ENCODE results near the gene INAFM2.

Gene INAFM2

DNA sequence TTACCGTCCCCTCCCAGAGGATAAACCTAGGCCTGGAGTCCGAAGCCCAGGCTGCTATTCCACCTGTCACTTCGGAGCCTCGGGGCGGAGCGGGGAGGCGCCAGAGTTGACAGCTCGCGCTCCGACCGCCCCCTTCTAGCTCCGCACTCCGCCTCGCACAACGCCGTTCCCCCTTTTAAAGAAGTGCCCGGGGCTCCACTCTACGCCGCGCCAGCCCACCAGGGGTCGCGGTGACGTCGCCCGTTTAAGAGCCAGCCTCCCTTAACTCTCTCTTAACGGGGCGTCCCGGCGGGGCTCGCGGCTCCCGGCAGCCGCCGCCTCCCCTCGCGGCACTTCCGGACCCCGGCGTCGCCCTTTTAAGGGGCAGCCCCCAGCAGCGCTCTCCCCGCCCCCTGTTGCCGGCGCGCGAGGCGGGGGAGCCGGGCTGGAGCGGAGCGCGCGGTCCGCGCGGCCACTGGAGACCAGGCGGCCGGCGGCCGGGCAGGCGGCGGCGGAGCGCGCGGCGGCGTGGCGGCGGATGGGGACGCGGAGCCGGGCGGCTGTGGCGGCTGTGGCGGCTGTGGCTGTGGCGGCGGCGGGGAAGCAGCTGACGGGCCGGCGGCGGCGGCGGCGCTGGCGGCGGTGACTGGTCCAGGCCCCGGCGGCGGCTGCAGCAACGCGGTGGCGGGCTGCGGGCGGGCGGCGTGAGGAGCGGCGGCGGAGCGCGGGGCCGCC, at the start of gene INAFM2:
Gene INAFM2, plus strand, starts transcription at position 454 of the 714 bp plus-strand sequence. CDS start 364 bp downstream, outside the sequence.
- TF ChIP-seq, protein P1, sequence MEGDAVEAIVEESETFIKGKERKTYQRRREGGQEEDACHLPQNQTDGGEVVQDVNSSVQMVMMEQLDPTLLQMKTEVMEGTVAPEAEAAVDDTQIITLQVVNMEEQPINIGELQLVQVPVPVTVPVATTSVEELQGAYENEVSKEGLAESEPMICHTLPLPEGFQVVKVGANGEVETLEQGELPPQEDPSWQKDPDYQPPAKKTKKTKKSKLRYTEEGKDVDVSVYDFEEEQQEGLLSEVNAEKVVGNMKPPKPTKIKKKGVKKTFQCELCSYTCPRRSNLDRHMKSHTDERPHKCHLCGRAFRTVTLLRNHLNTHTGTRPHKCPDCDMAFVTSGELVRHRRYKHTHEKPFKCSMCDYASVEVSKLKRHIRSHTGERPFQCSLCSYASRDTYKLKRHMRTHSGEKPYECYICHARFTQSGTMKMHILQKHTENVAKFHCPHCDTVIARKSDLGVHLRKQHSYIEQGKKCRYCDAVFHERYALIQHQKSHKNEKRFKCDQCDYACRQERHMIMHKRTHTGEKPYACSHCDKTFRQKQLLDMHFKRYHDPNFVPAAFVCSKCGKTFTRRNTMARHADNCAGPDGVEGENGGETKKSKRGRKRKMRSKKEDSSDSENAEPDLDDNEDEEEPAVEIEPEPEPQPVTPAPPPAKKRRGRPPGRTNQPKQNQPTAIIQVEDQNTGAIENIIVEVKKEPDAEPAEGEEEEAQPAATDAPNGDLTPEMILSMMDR (IDR thresholded peaks at IDR 0.05; ENCODE audit: low read depth, low read length, missing control alignments) = peak; percentile 37
- DNase-seq (ENCODE audit: low read depth) = peak; percentile 72
- peak within 1 kb of the TSS; percentile 68 for H3K4me3 ChIP-seq (ENCODE audit: low read depth, low read length)

DNA sequence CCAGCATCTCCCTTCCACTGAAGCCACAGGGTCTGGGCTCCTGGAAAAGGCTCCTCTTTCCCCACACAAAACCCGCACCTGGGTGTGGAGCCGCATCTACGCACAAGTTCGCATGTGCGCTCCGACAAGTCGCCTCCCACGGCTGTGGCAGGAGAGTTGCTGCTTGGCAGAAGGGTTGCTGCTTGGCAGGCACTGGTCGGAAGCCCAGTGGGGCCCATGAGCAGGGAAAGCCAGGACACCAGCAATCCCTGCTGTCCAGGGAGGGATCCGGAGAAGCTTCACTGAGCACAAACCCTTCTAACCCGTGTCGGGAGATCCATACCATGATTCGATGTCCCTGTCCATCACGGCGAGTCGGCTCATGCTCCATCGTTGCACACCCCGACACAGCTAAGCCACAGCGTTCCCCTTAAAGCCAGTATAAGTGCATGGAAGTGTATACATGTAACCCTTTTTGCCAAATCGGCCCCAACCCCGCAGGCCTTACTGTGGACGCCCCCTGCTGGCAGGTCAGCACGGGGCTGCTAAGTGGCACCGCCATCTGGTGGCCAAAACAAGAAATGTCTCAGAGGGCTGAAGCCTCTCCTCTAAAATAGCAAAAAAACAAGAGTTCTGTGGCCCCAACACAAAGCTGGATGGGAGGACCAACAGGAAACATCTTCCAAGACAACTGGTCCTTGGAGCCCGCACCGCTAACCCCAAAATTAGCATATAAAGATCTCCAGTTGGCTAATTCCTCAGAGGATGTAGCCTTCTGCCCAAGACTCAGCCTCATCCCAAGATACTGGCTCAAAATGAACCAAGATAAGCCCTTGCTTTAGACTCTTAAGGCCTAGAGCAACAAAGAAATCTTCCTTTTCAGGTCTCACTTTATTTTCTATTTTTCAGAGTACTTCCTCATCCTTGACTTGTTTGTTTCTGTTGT, 48.9 kb upstream of the INAFM2 start:
- H3K4me3 ChIP-seq (ENCODE audit: low read depth, low read length) = no peak overlapping the region
- peak; percentile 49 for DNase-seq (ENCODE audit: low read depth)
- TF ChIP-seq, protein P1 (IDR thresholded peaks at IDR 0.05; ENCODE audit: low read depth, low read length, missing control alignments) = peak; percentile 100

DNA sequence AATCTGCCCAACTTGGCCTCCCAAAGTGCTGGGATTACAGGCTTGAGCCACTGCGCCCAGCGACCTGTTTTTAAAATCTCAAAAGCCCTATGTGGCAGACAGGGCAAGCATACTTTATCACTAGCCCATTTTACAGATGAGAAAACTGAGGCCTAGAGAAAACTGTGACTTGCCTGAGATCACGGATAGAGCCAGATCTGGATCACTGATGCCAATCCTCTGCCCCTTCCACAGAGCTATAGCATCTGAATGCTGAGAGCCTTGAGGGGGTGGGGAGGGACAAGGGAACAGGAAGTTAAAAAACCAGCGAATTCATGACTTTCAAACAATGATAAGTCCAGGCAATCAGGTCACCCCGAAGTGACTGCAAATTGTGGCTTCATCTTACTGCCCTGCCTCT, 48.0 kb upstream of the INAFM2 start:
- TF ChIP-seq, protein P1 (IDR thresholded peaks at IDR 0.05; ENCODE audit: low read depth, low read length, missing control alignments) = no peak
- DNase-seq (ENCODE audit: low read depth) = no peak
- no peak overlapping the region for H3K4me3 ChIP-seq (ENCODE audit: low read depth, low read length)

DNA sequence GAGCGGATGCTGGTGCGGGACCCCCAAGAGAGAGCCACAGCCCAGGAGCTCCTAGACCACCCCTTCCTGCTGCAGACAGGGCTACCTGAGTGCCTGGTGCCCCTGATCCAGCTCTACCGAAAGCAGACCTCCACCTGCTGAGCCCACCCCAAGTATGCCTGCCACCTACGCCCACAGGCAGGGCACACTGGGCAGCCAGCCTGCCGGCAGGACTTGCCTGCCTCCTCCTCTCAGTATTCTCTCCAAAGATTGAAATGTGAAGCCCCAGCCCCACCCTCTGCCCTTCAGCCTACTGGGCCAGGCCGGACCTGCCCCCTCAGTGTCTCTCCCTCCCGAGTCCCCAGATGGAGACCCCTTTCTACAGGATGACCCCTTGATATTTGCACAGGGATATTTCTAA, 47.5 kb upstream of the INAFM2 start:
- DNase-seq (ENCODE audit: low read depth) = no peak
- no peak overlapping the region for H3K4me3 ChIP-seq (ENCODE audit: low read depth, low read length)
- TF ChIP-seq, protein P1 (IDR thresholded peaks at IDR 0.05; ENCODE audit: low read depth, low read length, missing control alignments) = no peak

DNA sequence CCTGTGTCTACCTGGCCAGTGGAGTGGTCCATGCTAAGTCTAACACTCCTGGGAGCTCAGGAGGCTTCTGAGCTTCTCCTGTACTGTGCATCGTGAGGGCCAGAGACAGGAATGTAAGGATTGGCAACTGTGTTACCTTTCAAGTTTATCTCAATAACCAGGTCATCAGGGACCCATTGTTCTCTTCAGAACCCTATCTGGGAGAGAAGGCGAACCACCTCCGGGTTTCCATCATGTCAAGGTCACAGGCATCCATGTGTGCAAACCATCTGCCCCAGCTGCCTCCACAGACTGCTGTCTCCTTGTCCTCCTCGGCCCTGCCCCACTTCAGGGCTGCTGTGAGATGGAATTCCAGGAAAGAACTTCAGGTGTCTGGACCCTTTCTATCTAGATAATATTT, 46.6 kb upstream of the INAFM2 start:
- TF ChIP-seq, protein P1 (IDR thresholded peaks at IDR 0.05; ENCODE audit: low read depth, low read length, missing control alignments) = no peak
- H3K4me3 ChIP-seq (ENCODE audit: low read depth, low read length) = no peak overlapping the region
- DNase-seq (ENCODE audit: low read depth) = no peak

DNA sequence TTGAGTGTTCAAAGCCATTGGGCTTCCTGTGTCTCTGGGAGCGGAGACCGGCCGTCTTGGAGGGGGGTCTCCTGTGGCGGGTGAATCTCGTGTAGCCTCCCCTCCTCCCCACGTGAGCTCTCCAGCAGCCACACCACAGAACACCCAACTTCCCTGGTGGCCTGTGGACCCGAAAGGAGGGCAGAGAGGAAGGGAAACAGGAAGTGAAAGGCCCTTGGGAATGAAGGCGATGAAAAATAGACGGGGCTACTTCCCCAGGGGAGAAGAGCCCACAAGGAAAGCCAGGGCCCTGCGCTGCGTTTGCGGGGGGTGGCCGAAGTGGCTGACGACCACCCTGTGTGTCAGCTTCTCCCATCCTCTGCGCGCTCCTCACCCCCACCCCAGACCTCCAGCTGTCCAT, 46.0 kb upstream of the INAFM2 start:
- no peak for DNase-seq (ENCODE audit: low read depth)
- H3K4me3 ChIP-seq (ENCODE audit: low read depth, low read length) = no peak overlapping the region
- TF ChIP-seq, protein P1 (IDR thresholded peaks at IDR 0.05; ENCODE audit: low read depth, low read length, missing control alignments) = no peak

All from GM12864 (cell line).